ENCODE data around the gene SHMT2. TPM values are rescaled to one million over a fixed set of nuclear protein-coding genes. Genes with fewer than 3 reads are reported as not detected.

The SHMT2 gene
- total and polyA plus RNA-seq, 2 of the 13 experiments (the other 11 are each of a cell fraction or from before 2014, with no cell fraction given), result 181 to 393 TPM

DNA sequence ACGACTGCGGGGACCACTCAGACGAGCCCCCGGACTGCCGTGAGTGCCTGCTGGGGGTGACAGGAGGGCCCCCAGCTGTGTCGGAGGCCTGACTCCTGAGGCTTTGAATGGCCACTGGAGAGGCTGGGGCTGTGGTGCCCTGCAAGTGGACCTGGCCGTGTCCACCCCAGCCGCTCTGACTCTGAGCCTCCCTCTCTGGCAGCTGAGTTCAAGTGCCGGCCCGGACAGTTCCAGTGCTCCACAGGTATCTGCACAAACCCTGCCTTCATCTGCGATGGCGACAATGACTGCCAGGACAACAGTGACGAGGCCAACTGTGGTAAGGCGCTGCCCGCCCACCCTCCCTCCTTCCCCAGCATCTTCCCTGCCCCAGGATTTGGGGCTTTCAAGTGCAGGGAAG is 29.0 kb upstream of the SHMT2 start:
- FAIRE-seq (no peak), ATAC-seq (no peak), DNase-seq (ENCODE audit: low spot score) (no peak)
- peaks cover 69 to 94% of the 10 kb centered on the region in 2 experiments for H3K36me3 ChIP-seq (replicated peaks in 1 of 2; ENCODE audit: control insufficient read depth in 1 of 2, insufficient read depth in 2 of 2, low read length in 2 of 2)
- no peak overlapping the region for H3K27ac ChIP-seq (ENCODE audit: extremely low read length, insufficient read depth, low read length)
- intact Hi-C loops (cut with micrococcal nuclease; ENCODE audit: unreplicated experiment) (no loop called here), in situ Hi-C loops (cut with HindIII; ENCODE audit: extremely low pct_ligation_motif_present, low pct_unique_long_range_greater_than_20kb) (no loop called here)
- no TSS peak for BruUV-seq (replicated peaks)
- no peaks in the 10 kb centered on the region for H3K9me3 ChIP-seq (ENCODE audit: low read length)
- H3K27me3 ChIP-seq (ENCODE audit: control insufficient read depth in 1 of 2, insufficient read depth in 2 of 2, low read length in 2 of 2), result no peaks in the 10 kb centered on the region
- H3K9ac ChIP-seq (ENCODE audit: insufficient read depth, low read depth, low read length), result no peak overlapping the region
- POLR2A ChIA-PET, result no interaction called here
- H3K4me1 ChIP-seq (ENCODE audit: insufficient read depth, low read length), result no peaks in the 10 kb centered on the region
- 98% methylated on average over 11 of the region's 15 CpGs for WGBS (ENCODE audit: low lambda C conversion rate)
- H3K4me2 ChIP-seq (ENCODE audit: low read depth, low read length), result no peak overlapping the region
- no peak overlapping the region for H3K4me3 ChIP-seq (replicated peaks in 1 of 3; ENCODE audit: insufficient read depth in 1 of 3, low read depth in 2 of 3, low read length in 3 of 3)
- CTCF ChIA-PET (ENCODE audit: low intra/inter-chr PET ratio, low total read pairs), result no interaction called here
- no peak overlapping the region for H2AFZ ChIP-seq (ENCODE audit: low read length)
- no peaks in the 10 kb centered on the region for H4K20me1 ChIP-seq (ENCODE audit: insufficient read depth, low read length)
- no peaks in the 10 kb centered on the region for H3K79me2 ChIP-seq (ENCODE audit: insufficient read depth, low read length)
- TF ChIP-seq ZNF75D (CRISPR knock-in tag; IDR thresholded peaks at IDR 0.05; ENCODE audit: borderline replicate concordance), result no peak
- TF ChIP-seq, protein P1, sequence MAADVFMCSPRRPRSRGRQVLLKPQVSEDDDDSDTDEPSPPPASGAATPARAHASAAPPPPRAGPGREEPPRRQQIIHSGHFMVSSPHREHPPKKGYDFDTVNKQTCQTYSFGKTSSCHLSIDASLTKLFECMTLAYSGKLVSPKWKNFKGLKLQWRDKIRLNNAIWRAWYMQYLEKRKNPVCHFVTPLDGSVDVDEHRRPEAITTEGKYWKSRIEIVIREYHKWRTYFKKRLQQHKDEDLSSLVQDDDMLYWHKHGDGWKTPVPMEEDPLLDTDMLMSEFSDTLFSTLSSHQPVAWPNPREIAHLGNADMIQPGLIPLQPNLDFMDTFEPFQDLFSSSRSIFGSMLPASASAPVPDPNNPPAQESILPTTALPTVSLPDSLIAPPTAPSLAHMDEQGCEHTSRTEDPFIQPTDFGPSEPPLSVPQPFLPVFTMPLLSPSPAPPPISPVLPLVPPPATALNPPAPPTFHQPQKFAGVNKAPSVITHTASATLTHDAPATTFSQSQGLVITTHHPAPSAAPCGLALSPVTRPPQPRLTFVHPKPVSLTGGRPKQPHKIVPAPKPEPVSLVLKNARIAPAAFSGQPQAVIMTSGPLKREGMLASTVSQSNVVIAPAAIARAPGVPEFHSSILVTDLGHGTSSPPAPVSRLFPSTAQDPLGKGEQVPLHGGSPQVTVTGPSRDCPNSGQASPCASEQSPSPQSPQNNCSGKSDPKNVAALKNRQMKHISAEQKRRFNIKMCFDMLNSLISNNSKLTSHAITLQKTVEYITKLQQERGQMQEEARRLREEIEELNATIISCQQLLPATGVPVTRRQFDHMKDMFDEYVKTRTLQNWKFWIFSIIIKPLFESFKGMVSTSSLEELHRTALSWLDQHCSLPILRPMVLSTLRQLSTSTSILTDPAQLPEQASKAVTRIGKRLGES (CRISPR knock-in tag; IDR thresholded peaks at IDR 0.05; ENCODE audit: borderline replicate concordance), result no peak
- TF ChIP-seq ZNF713 (CRISPR knock-in tag; IDR thresholded peaks at IDR 0.05), result no peak
- TF ChIP-seq, protein P2, sequence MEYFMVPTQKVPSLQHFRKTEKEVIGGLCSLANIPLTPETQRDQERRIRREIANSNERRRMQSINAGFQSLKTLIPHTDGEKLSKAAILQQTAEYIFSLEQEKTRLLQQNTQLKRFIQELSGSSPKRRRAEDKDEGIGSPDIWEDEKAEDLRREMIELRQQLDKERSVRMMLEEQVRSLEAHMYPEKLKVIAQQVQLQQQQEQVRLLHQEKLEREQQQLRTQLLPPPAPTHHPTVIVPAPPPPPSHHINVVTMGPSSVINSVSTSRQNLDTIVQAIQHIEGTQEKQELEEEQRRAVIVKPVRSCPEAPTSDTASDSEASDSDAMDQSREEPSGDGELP (IDR thresholded peaks at IDR 0.05; ENCODE audit: borderline replicate concordance, low read depth), result no peak
- no peak for TF ChIP-seq ZNF337 (CRISPR knock-in tag; IDR thresholded peaks at IDR 0.05; ENCODE audit: borderline replicate concordance, low read depth)
- TF ChIP-seq MAZ (IDR thresholded peaks at IDR 0.05; ENCODE audit: borderline replicate concordance, low read depth, low read length), result no peak
- no peak for TF ChIP-seq MAZ (CRISPR knock-in tag; IDR thresholded peaks at IDR 0.05; ENCODE audit: low read depth)
- TF ChIP-seq, protein P3, sequence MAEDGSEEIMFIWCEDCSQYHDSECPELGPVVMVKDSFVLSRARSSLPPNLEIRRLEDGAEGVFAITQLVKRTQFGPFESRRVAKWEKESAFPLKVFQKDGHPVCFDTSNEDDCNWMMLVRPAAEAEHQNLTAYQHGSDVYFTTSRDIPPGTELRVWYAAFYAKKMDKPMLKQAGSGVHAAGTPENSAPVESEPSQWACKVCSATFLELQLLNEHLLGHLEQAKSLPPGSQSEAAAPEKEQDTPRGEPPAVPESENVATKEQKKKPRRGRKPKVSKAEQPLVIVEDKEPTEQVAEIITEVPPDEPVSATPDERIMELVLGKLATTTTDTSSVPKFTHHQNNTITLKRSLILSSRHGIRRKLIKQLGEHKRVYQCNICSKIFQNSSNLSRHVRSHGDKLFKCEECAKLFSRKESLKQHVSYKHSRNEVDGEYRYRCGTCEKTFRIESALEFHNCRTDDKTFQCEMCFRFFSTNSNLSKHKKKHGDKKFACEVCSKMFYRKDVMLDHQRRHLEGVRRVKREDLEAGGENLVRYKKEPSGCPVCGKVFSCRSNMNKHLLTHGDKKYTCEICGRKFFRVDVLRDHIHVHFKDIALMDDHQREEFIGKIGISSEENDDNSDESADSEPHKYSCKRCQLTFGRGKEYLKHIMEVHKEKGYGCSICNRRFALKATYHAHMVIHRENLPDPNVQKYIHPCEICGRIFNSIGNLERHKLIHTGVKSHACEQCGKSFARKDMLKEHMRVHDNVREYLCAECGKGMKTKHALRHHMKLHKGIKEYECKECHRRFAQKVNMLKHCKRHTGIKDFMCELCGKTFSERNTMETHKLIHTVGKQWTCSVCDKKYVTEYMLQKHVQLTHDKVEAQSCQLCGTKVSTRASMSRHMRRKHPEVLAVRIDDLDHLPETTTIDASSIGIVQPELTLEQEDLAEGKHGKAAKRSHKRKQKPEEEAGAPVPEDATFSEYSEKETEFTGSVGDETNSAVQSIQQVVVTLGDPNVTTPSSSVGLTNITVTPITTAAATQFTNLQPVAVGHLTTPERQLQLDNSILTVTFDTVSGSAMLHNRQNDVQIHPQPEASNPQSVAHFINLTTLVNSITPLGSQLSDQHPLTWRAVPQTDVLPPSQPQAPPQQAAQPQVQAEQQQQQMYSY (CRISPR knock-in tag; IDR thresholded peaks at IDR 0.05), result no peak
- no peak for TF ChIP-seq ZNF678 (CRISPR knock-in tag; IDR thresholded peaks at IDR 0.05)
- TF ChIP-seq HNF4A (CRISPR knock-in tag; IDR thresholded peaks at IDR 0.05), result no peak
- TF ChIP-seq ARID2 (CRISPR knock-in tag; IDR thresholded peaks at IDR 0.05; ENCODE audit: borderline replicate concordance), result no peak
- no peak for TF ChIP-seq U2AF2 (IDR thresholded peaks at IDR 0.05; ENCODE audit: low read depth, low read length)
- TF ChIP-seq ZNF430 (CRISPR knock-in tag; IDR thresholded peaks at IDR 0.05), result no peak
- TF ChIP-seq, protein P4, sequence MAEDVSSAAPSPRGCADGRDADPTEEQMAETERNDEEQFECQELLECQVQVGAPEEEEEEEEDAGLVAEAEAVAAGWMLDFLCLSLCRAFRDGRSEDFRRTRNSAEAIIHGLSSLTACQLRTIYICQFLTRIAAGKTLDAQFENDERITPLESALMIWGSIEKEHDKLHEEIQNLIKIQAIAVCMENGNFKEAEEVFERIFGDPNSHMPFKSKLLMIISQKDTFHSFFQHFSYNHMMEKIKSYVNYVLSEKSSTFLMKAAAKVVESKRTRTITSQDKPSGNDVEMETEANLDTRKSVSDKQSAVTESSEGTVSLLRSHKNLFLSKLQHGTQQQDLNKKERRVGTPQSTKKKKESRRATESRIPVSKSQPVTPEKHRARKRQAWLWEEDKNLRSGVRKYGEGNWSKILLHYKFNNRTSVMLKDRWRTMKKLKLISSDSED (CRISPR knock-in tag; IDR thresholded peaks at IDR 0.05), result no peak
- TF ChIP-seq HMG20B (CRISPR knock-in tag; conservative IDR thresholded peaks at IDR 0.05), result no peak
- no peak for TF ChIP-seq STAG1 (CRISPR knock-in tag; IDR thresholded peaks at IDR 0.05)

All from HepG2 (cell line).